ENCODE measurements around the gene PRKN.
"Not testable (repeated sequence)": the region's sequence is repeated elsewhere in the genome, so short reads cannot be mapped to it uniquely, and the experiment has no call there.

PRKN gene

GRCh38 chr6:162710419-162710818 lies 17.1 kb downstream of the PRKN start:
- no peak for DNase-seq

- DNase-seq: no peak
Observed at GRCh38 chr6:162709431-162709830, 18.1 kb downstream of the PRKN start.

GRCh38 chr6:162708971-162709370 lies 18.6 kb downstream of the PRKN start:
- DNase-seq: no peak

- DNase-seq: no peak
Observed at GRCh38 chr6:162706232-162706631, 21.3 kb downstream of the PRKN start.

- DNase-seq: no peak
Observed at GRCh38 chr6:162705736-162706135, 21.8 kb downstream of the PRKN start.

GRCh38 chr6:162704001-162704400 lies 23.6 kb downstream of the PRKN start:
- DNase-seq: no peak

- no peak for DNase-seq
Observed at GRCh38 chr6:162702446-162702845, 25.1 kb downstream of the PRKN start.

- DNase-seq: no peak
Observed at GRCh38 chr6:162701551-162701950, 26.0 kb downstream of the PRKN start.

- no peak for DNase-seq
Observed at GRCh38 chr6:162700966-162701365, 26.6 kb downstream of the PRKN start.

GRCh38 chr6:162699961-162700360 lies 27.6 kb downstream of the PRKN start:
- DNase-seq: no peak

- DNase-seq: no peak
Observed at GRCh38 chr6:162698440-162698839, 29.1 kb downstream of the PRKN start.

- no peak for DNase-seq
Observed at GRCh38 chr6:162697872-162698403, 29.6 kb downstream of the PRKN start.

- no peak for DNase-seq
Observed at GRCh38 chr6:162690158-162690557, 37.4 kb downstream of the PRKN start.

- DNase-seq: no peak
Observed at GRCh38 chr6:162688751-162689345, 38.7 kb downstream of the PRKN start.

GRCh38 chr6:162685586-162685985 lies 42.0 kb downstream of the PRKN start:
- no peak for DNase-seq

- no peak for DNase-seq
Observed at GRCh38 chr6:162684961-162685360, 42.6 kb downstream of the PRKN start.

GRCh38 chr6:162684052-162684451 lies 43.5 kb downstream of the PRKN start:
- DNase-seq: no peak

- no peak for DNase-seq
Observed at GRCh38 chr6:162683135-162683534, 44.4 kb downstream of the PRKN start.

GRCh38 chr6:162681447-162681846 lies 46.1 kb downstream of the PRKN start:
- DNase-seq: no peak

GRCh38 chr6:162680871-162681270 lies 46.7 kb downstream of the PRKN start:
- DNase-seq: no peak

- no peak for DNase-seq
Observed at GRCh38 chr6:162680367-162680766, 47.2 kb downstream of the PRKN start.

GRCh38 chr6:162679681-162680080 lies 47.9 kb downstream of the PRKN start:
- no peak for DNase-seq

- not testable (repeated sequence) for DNase-seq
Observed at GRCh38 chr6:162678896-162679295, 48.7 kb downstream of the PRKN start.

- no peak for DNase-seq
Observed at GRCh38 chr6:162675503-162675902, 52.1 kb downstream of the PRKN start.

GRCh38 chr6:162674452-162674851 lies 53.1 kb downstream of the PRKN start:
- DNase-seq: no peak
